H9 (cell line): ENCODE measurements around the gene ERFL. TPM values are rescaled to one million over a fixed set of nuclear protein-coding genes. Genes with fewer than 3 reads are reported as not detected.

Experiments used
- DNase-seq: peaks from one replicate; pipeline ENCODE4 v3.0.0-alpha.2; 2017
- H2AFZ ChIP-seq: one replicate; pipeline ENCODE4 v1.6.1; 2013; ENCODE audit warnings: mild to moderate bottlenecking, low read length, control low read depth, moderate library complexity
- H2AK5ac ChIP-seq: 2 replicates; pipeline ENCODE4 v1.6.1; 2013; ENCODE audit warnings: low read length, control low read depth, mixed read lengths; ENCODE audit not compliant: insufficient read length
- H2BK120ac ChIP-seq: one replicate; pipeline ENCODE4 v1.6.1; 2013; ENCODE audit warnings: low read depth, mild to moderate bottlenecking, low read length, control low read depth, inconsistent platforms; ENCODE audit not compliant: poor library complexity, severe bottlenecking
- H2BK12ac ChIP-seq: 2 replicates; pipeline ENCODE4 v1.6.1; 2013; ENCODE audit warnings: low read length, control low read depth, mixed read lengths, low read depth; ENCODE audit not compliant: insufficient read length
- H2BK15ac ChIP-seq: 2 replicates; pipeline ENCODE4 v1.6.1; 2013; ENCODE audit warnings: low read depth, low read length, control low read depth
- H2BK20ac ChIP-seq: one replicate; pipeline ENCODE4 v1.6.1; 2013; ENCODE audit warnings: low read depth, mild to moderate bottlenecking, low read length, control low read depth, inconsistent platforms; ENCODE audit not compliant: poor library complexity, severe bottlenecking
- H2BK5ac ChIP-seq: 2 replicates; pipeline ENCODE4 v1.6.1; 2013; ENCODE audit warnings: low read length, control low read depth, mixed read lengths; ENCODE audit not compliant: insufficient read length
- H3K14ac ChIP-seq: 2 replicates; pipeline ENCODE4 v1.6.1; 2013; ENCODE audit warnings: low read length, control low read depth; ENCODE audit not compliant: insufficient read depth
- H3K18ac ChIP-seq: 2 replicates; pipeline ENCODE4 v1.6.1; 2013; ENCODE audit warnings: low read depth, mild to moderate bottlenecking, mixed read lengths, low read length, control low read depth; ENCODE audit not compliant: insufficient read length
- H3K23ac ChIP-seq: 2 replicates; pipeline ENCODE4 v1.6.1; 2013; ENCODE audit warnings: low read length, control low read depth, mixed read lengths, low read depth; ENCODE audit not compliant: insufficient read length
- H3K23me2 ChIP-seq: 2 replicates; pipeline ENCODE4 v1.6.1; 2013; ENCODE audit warnings: low read depth, mild to moderate bottlenecking, mixed read lengths, low read length, control low read depth; ENCODE audit not compliant: insufficient read length, poor library complexity, severe bottlenecking
- H3K27ac ChIP-seq: 2 replicates; pipeline ENCODE4 v1.5.1; 2013; ENCODE audit warnings: low read length, control low read depth, mixed read lengths, low read depth; ENCODE audit not compliant: insufficient read length
- H3K27me3 ChIP-seq: 2 replicates; pipeline ENCODE4 v1.6.1; 2013; ENCODE audit warnings: low read length, control low read depth, inconsistent platforms; ENCODE audit not compliant: insufficient read depth
- H3K4ac ChIP-seq: 2 replicates; pipeline ENCODE4 v1.6.1; 2013; ENCODE audit warnings: low read depth, mild to moderate bottlenecking, control low read depth, inconsistent platforms, low read length, moderate library complexity
- H3K4me1 ChIP-seq: 2 replicates; pipeline ENCODE4 v1.6.1; 2013; ENCODE audit warnings: low read length, control low read depth, inconsistent platforms; ENCODE audit not compliant: insufficient read depth
- H3K4me2 ChIP-seq: 2 replicates; pipeline ENCODE4 v1.6.1; 2013; ENCODE audit warnings: low read length, control low read depth, mixed read lengths; ENCODE audit not compliant: insufficient read length, insufficient read depth
- H3K56ac ChIP-seq: 2 replicates; pipeline ENCODE4 v1.6.1; 2013; ENCODE audit warnings: low read depth, mild to moderate bottlenecking, mixed read lengths, low read length, control low read depth; ENCODE audit not compliant: insufficient read length
- H3K79me1 ChIP-seq: 2 replicates; pipeline ENCODE4 v1.6.1; 2013; ENCODE audit warnings: low read depth, mild to moderate bottlenecking, moderate library complexity, low read length, control low read depth, inconsistent platforms; ENCODE audit not compliant: insufficient read depth, poor library complexity, severe bottlenecking
- H3K79me2 ChIP-seq: 2 replicates; pipeline ENCODE4 v1.6.1; 2013; ENCODE audit warnings: low read length, control low read depth, inconsistent platforms; ENCODE audit not compliant: insufficient read depth
- H3K9ac ChIP-seq: 2 replicates; pipeline ENCODE4 v1.6.1; 2013; ENCODE audit warnings: low read length, control low read depth, mixed read lengths; ENCODE audit not compliant: insufficient read length; ENCODE audit errors: extremely low read depth
- H3K9me3 ChIP-seq: one replicate; pipeline ENCODE4 v1.6.1; 2013; ENCODE audit warnings: low read depth, low read length, inconsistent platforms; ENCODE audit not compliant: control insufficient read depth
- H3T11ph ChIP-seq: one replicate; pipeline ENCODE4 v1.6.1; 2013; ENCODE audit warnings: mild to moderate bottlenecking, low read length, control low read depth, inconsistent platforms
- H4K20me1 ChIP-seq: one replicate; pipeline ENCODE4 v1.6.1; 2013; ENCODE audit not compliant: control insufficient read depth, insufficient read length, insufficient read depth
- H4K5ac ChIP-seq: 2 replicates; pipeline ENCODE4 v1.6.1; 2013; ENCODE audit warnings: low read depth, mild to moderate bottlenecking, mixed read lengths, low read length, control low read depth; ENCODE audit not compliant: insufficient read length
- H4K8ac ChIP-seq: replicated peaks from 2 replicates; pipeline ENCODE4 v1.6.1; 2013; ENCODE audit warnings: low read length, control low read depth, mixed read lengths, low read depth; ENCODE audit not compliant: insufficient read length
- H4K91ac ChIP-seq: 2 replicates; pipeline ENCODE4 v1.6.1; 2013; ENCODE audit warnings: low read depth, mild to moderate bottlenecking, moderate library complexity, mixed read lengths, low read length, control low read depth; ENCODE audit not compliant: insufficient read length
- H3K27ac Mint-ChIP-seq, 3 experiments: 2 replicates in 2 of 3; 3 replicates in 1 of 3; pipeline ENCODE4 v1.8.0; 2020 to 2021; ENCODE audit warnings: mixed read lengths in 3 of 3, mild to moderate bottlenecking in 1 of 3, moderate library complexity in 1 of 3
- H3K27me3 Mint-ChIP-seq: 2 replicates; pipeline ENCODE4 v1.8.0; 2021; ENCODE audit warnings: low read depth, mild to moderate bottlenecking, moderate library complexity, mixed read lengths
- H3K36me3 Mint-ChIP-seq, 3 experiments: 2 replicates in 2 of 3; 3 replicates in 1 of 3; pipeline ENCODE4 v1.8.0; 2020 to 2021; ENCODE audit warnings: low read depth in 3 of 3, mixed read lengths in 3 of 3; ENCODE audit not compliant: insufficient read depth in 1 of 3
- H3K4me1 Mint-ChIP-seq, 2 experiments: 2 replicates each; pipeline ENCODE4 v1.8.0; 2020; ENCODE audit warnings: mixed read lengths in 2 of 2
- H3K4me3 Mint-ChIP-seq, 2 experiments: 2 replicates in 1 of 2; 3 replicates in 1 of 2; pipeline ENCODE4 v1.8.0; 2020 to 2021; ENCODE audit warnings: mild to moderate bottlenecking in 2 of 2, mixed read lengths in 2 of 2, moderate library complexity in 1 of 2
- H3K9me3 Mint-ChIP-seq, 2 experiments: 2 replicates in 1 of 2; 3 replicates in 1 of 2; pipeline ENCODE4 v1.8.0; 2020; ENCODE audit warnings: mild to moderate bottlenecking in 2 of 2, mixed read lengths in 2 of 2, moderate library complexity in 1 of 2
- CTCF ChIP-seq: fragments of 200-600 bp; sonication (generic); conservative IDR thresholded peaks from 3 replicates; pipeline ENCODE4 v1.8.0; 2021; ENCODE audit warnings: antibody characterized with exemption, mild to moderate bottlenecking
- WGBS: extraction: QIAGEN DNeasy Blood & Tissue Kit; methylation state at CpG from one replicate; pipeline ENCODE4 v1.1.7; 2013; ENCODE audit warnings: missing lambda C conversion rate, low lambda C conversion rate, mixed read lengths; ENCODE audit not compliant: insufficient read length; ENCODE audit errors: extremely low coverage; 5-methylcytosine and 5-hydroxymethylcytosine counted together
- total RNA-seq: library from RNA; stranded (reverse); gene quantifications from 2 replicates; pipeline ENCODE4 v1.2.1, GENCODE V29; 2021

ERFL gene
- total RNA-seq, 1 experiment from 2014 or later = 0.22 TPM

GRCh38 chr19:41935760-41936415, 7.6 kb upstream of the ERFL start:
- no peak for DNase-seq
- no peak overlapping the region for H4K5ac ChIP-seq
- H3K9ac ChIP-seq = no peak overlapping the region
- peaks cover 4% of the 10 kb centered on the region for H3K23me2 ChIP-seq
- H4K91ac ChIP-seq = no peak overlapping the region
- no peak for TF ChIP-seq CTCF
- H3K27me3 ChIP-seq = peaks cover 58% of the 10 kb centered on the region; the same call in 1 of the 2 replicates
- H3K4me2 ChIP-seq = no peak overlapping the region
- no peak overlapping the region for H2AFZ ChIP-seq
- no CpG with 5 or more reads among the region's 26 CpGs for WGBS
- H3K18ac ChIP-seq = no peak overlapping the region
- no peak overlapping the region for H2BK5ac ChIP-seq
- no peaks in the 10 kb centered on the region; a peak in 1 of 5 replicates for H3K9me3 Mint-ChIP-seq
- no peak overlapping the region for H3K14ac ChIP-seq
- H3K27ac Mint-ChIP-seq = no peak overlapping the region
- no peaks in the 10 kb centered on the region; the same call in 1 of the 2 replicates for H3K4me1 ChIP-seq
- no peak overlapping the region for H3K23ac ChIP-seq
- H3K9me3 ChIP-seq = no peaks in the 10 kb centered on the region
- H3K27ac ChIP-seq = no peak overlapping the region
- peaks cover 14% of the 10 kb centered on the region for H3K27me3 Mint-ChIP-seq
- no peak overlapping the region for H2BK120ac ChIP-seq
- no peak overlapping the region for H2BK20ac ChIP-seq
- no peak overlapping the region for H3K4me3 Mint-ChIP-seq
- no peak overlapping the region for H3K56ac ChIP-seq
- peaks cover 20 to 45% of the 10 kb centered on the region in 2 experiments for H3K4me1 Mint-ChIP-seq
- H4K8ac ChIP-seq = no peak overlapping the region
- no peak overlapping the region for H3K4ac ChIP-seq
- H2BK15ac ChIP-seq = no peak overlapping the region
- no peak overlapping the region for H3T11ph ChIP-seq
- no peak overlapping the region for H2BK12ac ChIP-seq
- no peaks in the 10 kb centered on the region for H3K36me3 Mint-ChIP-seq
- no peak overlapping the region for H2AK5ac ChIP-seq
- no peaks in the 10 kb centered on the region for H4K20me1 ChIP-seq
- no peaks in the 10 kb centered on the region for H3K79me1 ChIP-seq
- H3K79me2 ChIP-seq = no peaks in the 10 kb centered on the region
